MM.1S (cell line): ENCODE results near the gene GCG.

Experiments used
- EZH2 ChIP-seq: fragments of 300-600 bp; sonication (generic); optimal IDR thresholded peaks from 2 replicates; pipeline ENCODE3; 2017; ENCODE audit warnings: low read depth, mild to moderate bottlenecking, antibody characterized with exemption, low read length, mixed read lengths
- TF ChIP-seq, protein P1 (sequence below): fragments of 300-600 bp; sonication (generic); IDR thresholded peaks from 2 replicates; pipeline ENCODE4 v1.5.1; 2016; ENCODE audit warnings: antibody characterized with exemption, low read length, mixed read lengths

DNA sequence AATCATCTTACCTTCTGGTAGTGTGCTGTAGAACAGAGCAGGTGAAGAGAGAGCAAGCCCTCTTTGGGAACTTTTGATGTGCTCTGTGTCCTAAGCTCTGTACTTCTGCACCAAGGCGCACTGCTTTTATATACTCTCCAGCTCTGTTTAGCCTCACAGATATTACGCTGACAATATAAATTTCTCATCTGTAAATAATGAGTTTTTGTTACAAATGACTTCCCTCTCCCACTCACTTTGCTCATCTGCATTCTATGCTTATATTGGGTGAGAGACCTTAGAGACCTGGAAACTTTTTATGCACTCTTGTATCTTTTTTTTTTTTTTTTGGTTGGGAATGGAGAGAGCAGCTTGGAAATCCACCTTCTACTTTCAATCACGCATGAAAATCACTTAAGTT lies at the start of gene GCG:
- TF ChIP-seq, protein P1, sequence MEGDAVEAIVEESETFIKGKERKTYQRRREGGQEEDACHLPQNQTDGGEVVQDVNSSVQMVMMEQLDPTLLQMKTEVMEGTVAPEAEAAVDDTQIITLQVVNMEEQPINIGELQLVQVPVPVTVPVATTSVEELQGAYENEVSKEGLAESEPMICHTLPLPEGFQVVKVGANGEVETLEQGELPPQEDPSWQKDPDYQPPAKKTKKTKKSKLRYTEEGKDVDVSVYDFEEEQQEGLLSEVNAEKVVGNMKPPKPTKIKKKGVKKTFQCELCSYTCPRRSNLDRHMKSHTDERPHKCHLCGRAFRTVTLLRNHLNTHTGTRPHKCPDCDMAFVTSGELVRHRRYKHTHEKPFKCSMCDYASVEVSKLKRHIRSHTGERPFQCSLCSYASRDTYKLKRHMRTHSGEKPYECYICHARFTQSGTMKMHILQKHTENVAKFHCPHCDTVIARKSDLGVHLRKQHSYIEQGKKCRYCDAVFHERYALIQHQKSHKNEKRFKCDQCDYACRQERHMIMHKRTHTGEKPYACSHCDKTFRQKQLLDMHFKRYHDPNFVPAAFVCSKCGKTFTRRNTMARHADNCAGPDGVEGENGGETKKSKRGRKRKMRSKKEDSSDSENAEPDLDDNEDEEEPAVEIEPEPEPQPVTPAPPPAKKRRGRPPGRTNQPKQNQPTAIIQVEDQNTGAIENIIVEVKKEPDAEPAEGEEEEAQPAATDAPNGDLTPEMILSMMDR: no peak
- TF ChIP-seq EZH2: no peak
